GM12874 (cell line): ENCODE data around the gene SYT14.

Experiments used
- TF ChIP-seq, protein P1 (sequence below): IDR thresholded peaks from 2 replicates; pipeline ENCODE4 v1.5.1; 2011; ENCODE audit warnings: low read depth, mild to moderate bottlenecking, control low read depth, low read length, moderate library complexity; ENCODE audit not compliant: insufficient read depth

Gene SYT14

GRCh38 chr1:210207597-210208450, 269.8 kb downstream of the SYT14 start:
- TF ChIP-seq, protein P1, sequence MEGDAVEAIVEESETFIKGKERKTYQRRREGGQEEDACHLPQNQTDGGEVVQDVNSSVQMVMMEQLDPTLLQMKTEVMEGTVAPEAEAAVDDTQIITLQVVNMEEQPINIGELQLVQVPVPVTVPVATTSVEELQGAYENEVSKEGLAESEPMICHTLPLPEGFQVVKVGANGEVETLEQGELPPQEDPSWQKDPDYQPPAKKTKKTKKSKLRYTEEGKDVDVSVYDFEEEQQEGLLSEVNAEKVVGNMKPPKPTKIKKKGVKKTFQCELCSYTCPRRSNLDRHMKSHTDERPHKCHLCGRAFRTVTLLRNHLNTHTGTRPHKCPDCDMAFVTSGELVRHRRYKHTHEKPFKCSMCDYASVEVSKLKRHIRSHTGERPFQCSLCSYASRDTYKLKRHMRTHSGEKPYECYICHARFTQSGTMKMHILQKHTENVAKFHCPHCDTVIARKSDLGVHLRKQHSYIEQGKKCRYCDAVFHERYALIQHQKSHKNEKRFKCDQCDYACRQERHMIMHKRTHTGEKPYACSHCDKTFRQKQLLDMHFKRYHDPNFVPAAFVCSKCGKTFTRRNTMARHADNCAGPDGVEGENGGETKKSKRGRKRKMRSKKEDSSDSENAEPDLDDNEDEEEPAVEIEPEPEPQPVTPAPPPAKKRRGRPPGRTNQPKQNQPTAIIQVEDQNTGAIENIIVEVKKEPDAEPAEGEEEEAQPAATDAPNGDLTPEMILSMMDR, result no peak

DNA sequence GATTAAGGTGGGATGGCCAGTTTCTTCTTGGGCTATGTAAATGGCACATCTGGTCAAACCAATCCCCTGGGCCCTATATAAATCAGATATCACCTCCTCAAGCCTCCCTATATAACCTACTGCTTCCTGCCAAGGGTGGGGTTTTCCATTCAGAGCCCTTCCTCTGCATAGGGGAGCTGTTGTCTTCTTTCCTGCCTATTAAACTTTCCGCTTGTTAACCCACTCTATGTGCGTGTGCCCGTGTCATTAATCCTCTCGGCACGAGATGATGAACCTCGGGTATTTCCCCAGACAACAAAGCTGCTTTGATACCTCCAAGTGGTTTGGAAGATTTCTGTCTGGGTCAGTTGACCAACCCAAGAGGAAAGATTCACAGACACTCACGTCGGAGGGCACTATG, 275.3 kb downstream of the SYT14 start:
- TF ChIP-seq, protein P1, result no peak

DNA sequence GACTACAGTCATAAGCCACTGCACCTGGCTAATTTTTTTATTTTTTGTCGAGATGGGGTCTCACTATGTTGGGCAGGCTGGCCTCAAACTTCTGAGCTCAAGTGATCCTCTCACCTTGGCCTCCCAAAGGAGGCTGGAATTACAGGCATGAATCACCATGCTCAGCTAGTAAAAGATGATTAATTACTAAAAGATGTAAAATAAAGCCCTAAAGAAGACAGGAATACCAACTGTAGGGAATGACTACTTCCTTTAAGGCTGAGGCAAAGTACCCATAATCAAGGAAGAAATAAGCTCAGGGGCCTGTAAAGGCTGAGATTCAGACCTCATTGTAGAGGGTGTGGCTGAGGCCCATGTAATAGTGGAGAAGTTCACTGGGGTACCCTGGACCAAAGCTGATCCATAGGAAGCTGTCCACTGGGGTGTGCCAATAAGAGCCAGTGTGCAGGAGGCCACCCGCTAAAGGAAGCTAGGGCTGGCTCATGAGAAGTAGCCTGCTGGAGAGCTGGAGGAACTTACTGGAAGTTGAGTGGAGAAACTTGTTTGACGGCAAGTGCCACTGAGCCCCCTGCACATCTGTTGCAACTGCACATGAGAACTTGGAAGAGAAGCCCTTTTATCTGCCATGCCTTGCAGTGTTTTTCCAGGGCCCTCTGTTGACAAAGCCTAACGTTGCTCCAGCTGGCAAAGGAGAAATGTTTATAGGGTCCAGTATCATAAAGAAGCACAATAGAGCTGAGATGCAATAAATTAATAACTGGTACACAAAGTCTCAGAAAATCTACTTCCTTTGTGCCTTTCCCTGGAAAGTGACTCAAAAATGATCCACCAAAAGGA, 276.8 kb downstream of the SYT14 start:
- TF ChIP-seq, protein P1, result no peak

GRCh38 chr1:210217482-210217881, 279.5 kb downstream of the SYT14 start:
- TF ChIP-seq, protein P1, result no peak

- TF ChIP-seq, protein P1, result no peak
Observed at GRCh38 chr1:210218047-210218446, 280.0 kb downstream of the SYT14 start.
